Body of pancreas (tissue), 4 donors: ENCODE measurements around the gene ASB5.
"Not testable (repeated sequence)": the region's sequence is repeated elsewhere in the genome, so short reads cannot be mapped to it uniquely, and the experiment has no call there.

Experiments used
- CTCF ChIP-seq, 7 experiments: fragments of 450-650 bp in 4 of 7; fragments of 200-600 bp in 3 of 7; sonication (generic) in 3 of 7; IDR thresholded peaks; one replicate each; pipeline ENCODE4 v1.5.1; 2016 to 2019; ENCODE audit warnings: antibody characterized with exemption in 7 of 7
- POLR2A ChIP-seq, 3 donors: fragments of 450-650 bp; IDR thresholded peaks; one replicate each; pipeline ENCODE4 v1.6.1; 2016; ENCODE audit warnings: antibody characterized with exemption in 3 of 3, mild to moderate bottlenecking in 2 of 3

DNA sequence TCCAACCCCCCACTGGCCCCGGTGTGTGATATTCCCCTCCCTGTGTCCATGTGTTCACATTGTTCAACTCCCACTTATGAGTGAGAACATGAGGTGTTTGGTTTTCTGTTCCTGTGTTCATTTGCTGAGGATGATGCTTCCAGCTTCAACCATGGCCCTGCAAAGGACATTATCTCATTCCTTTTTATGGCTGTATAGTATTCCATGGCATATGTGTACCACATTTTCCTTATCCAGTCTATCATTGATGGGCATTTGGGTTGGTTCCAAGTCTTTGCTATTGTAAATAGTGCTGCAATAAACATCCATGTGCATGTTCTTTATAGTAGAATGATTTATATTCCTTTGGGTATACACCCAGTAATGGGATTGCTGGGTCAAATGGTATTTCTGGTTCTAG lies 10.5 kb upstream of the ASB5 start:
- not testable (repeated sequence) for TF ChIP-seq CTCF, POLR2A (IDR thresholded peaks at IDR 0.05)
